KOPT-K1 (cell line): Measurements from ENCODE around the gene CCM2.

Source experiments
- H3K27ac ChIP-seq: fragments of 200-600 bp; sonication (generic); 2 replicates; pipeline ENCODE4 v1.5.1; 2016; ENCODE audit warnings: antibody characterized with exemption, mild to moderate bottlenecking, low read depth, low read length; ENCODE audit not compliant: poor library complexity, severe bottlenecking
- H3K36me3 ChIP-seq: fragments of 200-600 bp; sonication (generic); 2 replicates; pipeline ENCODE4 v1.5.1; 2017; ENCODE audit warnings: antibody characterized with exemption, mild to moderate bottlenecking, low read length, moderate library complexity; ENCODE audit not compliant: insufficient read depth
- H3K9me3 ChIP-seq: fragments of 200-600 bp; sonication (generic); 2 replicates; pipeline ENCODE4 v1.5.1; 2017; ENCODE audit warnings: antibody characterized with exemption, low read length, mild to moderate bottlenecking; ENCODE audit not compliant: insufficient read depth, poor library complexity, severe bottlenecking

The CCM2 gene

DNA sequence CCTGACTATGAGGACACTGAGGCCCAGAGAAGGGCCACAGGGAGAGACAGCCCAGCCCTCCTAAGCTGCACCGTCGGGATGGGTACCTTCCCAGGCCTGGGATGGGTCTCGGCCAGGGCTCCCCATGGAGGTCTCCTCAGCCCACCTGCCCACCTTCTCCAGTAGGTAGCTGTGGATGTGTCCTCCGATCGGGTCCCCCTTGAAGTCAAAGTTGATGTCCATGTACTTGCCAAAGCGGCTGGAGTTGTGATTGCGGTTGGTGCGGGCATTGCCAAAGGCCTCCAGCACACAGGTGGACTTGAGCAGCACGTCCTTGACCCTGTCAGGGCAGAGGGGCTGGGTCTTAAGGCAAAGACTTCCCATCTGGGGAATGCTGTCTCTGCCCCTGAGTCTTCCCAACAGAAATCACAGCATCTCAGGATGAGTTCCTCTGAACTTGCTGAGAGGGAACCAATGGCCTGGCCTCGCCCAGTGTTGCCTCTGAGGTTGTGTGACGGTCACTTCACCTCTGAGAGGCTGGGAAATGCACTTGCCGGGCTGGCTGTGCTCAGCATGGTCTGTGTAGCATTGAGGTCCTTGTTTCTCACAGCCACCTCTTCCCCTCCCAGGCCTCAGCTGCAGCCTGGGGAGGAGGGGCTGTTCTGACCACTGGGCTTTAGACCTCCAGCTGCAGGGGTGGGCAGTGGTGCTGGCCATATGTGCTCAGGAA, 24.5 kb upstream of the CCM2 start:
- peaks cover 77% of the 10 kb centered on the region for H3K36me3 ChIP-seq
- peak overlapping the region; percentile 99 for H3K27ac ChIP-seq
- H3K9me3 ChIP-seq = no peaks in the 10 kb centered on the region

DNA sequence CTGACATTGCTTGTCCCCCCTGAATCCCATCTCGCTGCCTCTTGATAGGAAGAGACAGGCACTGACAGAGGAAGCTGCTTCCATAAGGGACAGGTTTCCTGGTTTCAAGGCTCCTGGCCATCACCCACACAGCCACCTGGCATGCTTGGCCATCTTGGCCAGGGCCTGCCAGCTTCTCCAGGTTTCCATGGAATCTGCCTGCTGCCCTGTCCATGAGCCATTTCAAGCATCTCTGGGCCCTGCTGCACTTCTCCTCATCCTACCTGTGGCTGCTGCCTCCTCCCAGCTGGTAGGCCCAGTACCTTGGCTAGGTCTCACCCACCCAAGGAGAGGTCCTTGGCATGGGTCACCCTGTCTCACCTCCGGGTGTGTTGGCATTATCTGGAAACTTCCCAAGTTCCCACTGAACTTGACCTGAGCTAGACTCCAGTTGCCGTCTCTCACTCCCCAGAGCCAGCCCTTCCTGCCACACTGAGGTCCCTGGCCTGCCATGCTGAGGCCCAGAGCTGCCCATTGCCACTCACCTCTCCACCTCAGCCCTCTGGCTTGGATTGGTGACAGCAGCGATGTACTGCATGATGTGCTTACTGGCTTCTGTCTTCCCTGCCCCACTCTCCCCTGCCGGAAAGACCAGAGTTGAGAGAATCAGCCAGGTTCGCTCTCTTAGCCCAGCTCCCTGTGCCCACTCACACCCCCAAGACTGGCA, 23.8 kb upstream of the CCM2 start:
- Histone ChIP-seq H3K27ac (peak overlapping the region; percentile 99), H3K9me3 (no peaks in the 10 kb centered on the region), H3K36me3 (peaks cover 70% of the 10 kb centered on the region)

GRCh38 chr7:44976746-44977196, 23.2 kb upstream of the CCM2 start:
- Histone ChIP-seq H3K27ac (peak overlapping the region; percentile 99), H3K9me3 (no peaks in the 10 kb centered on the region), H3K36me3 (peaks cover 68% of the 10 kb centered on the region)

GRCh38 chr7:44977304-44977958, 22.6 kb upstream of the CCM2 start:
- peaks cover 67% of the 10 kb centered on the region for H3K36me3 ChIP-seq

DNA sequence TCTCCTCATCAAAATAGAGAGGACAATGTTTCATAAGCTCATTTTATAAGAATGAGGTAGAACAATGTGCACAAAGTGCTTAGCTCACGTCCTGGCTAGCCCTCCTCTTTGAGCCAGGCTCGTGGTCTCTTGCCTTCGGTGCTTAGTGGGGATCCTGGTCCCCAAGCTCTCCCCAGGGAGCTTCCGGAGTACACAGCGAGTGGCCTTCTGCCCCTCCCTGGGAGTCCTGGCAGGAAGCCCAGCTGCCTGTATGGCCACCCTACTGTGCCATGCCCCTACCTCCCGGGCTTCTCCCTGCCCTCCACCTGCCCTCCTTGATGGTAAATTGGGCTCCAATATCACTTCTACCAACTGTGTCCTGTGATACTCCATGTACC, 22.1 kb upstream of the CCM2 start:
- no peaks in the 10 kb centered on the region for H3K9me3 ChIP-seq
- H3K36me3 ChIP-seq = peaks cover 67% of the 10 kb centered on the region
- peak overlapping the region; percentile 99 for H3K27ac ChIP-seq

More at GRCh38 chr7:44977304-44977958, 22.6 kb upstream of the CCM2 start:
- no peaks in the 10 kb centered on the region for H3K9me3 ChIP-seq
- peak overlapping the region; percentile 99 for H3K27ac ChIP-seq

DNA sequence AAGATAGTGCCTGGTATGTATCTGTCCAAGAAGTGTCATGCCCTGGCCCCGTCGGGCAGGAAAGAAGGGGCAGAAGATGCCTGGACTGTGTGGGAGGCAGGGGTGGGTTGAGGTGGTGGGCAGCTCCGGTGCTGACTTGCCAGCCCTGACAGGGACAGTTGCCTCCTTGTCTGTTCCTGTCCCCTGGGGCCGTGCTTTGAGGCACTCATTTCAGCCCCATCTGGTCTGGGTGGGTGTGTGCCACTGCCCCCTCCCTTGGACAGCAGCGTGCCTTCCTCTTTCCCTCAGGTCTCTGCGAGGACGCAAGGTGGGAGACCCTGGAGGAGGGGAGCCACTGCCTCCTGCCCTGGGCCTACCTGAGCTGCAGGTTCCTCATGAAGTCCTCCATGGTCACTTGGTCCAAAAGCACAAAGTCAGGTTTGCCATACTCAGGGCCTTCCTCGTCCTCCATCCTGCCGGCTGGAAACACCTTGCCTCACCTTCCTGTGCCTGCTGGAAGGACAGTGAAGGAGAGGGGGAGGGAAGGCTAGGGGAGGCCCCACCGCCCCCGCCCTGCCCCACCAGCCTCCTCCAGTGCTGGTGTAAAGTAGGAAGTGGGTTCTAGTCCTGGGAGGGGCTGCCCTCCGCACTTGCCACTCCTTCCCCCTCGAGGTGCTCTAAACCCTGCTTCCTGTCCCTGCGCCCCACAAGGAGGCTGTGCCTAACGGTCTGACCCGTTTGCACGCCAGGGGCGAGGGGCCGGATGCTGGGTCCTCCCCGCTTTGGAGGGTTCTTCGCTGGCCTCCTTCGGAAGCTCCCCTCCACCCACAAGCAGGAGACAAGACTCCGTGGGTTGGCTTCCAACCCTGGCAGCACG, 21.3 kb upstream of the CCM2 start, which contains the start of gene MYO1G:
Gene MYO1G (minus strand): TSS at position 505 of the 856 bp plus-strand sequence. CDS start 54 bp downstream, at position 451.
- peaks cover 67% of the 10 kb centered on the region for H3K36me3 ChIP-seq
- peak within 1 kb of the TSS; percentile 99 for H3K27ac ChIP-seq
- no peaks in the 10 kb centered on the region for H3K9me3 ChIP-seq

- H3K36me3 ChIP-seq = peaks cover 67% of the 10 kb centered on the region
- peak overlapping the region; percentile 99 for H3K27ac ChIP-seq
Observed at GRCh38 chr7:44979481-44980392, 20.3 kb upstream of the CCM2 start.

GRCh38 chr7:44980393-44981034, 19.5 kb upstream of the CCM2 start:
- H3K9me3 ChIP-seq = no peaks in the 10 kb centered on the region
- H3K36me3 ChIP-seq = peaks cover 67% of the 10 kb centered on the region
- H3K27ac ChIP-seq = peak overlapping the region; percentile 99

More at GRCh38 chr7:44979481-44980392, 20.3 kb upstream of the CCM2 start:
- no peaks in the 10 kb centered on the region for H3K9me3 ChIP-seq

DNA sequence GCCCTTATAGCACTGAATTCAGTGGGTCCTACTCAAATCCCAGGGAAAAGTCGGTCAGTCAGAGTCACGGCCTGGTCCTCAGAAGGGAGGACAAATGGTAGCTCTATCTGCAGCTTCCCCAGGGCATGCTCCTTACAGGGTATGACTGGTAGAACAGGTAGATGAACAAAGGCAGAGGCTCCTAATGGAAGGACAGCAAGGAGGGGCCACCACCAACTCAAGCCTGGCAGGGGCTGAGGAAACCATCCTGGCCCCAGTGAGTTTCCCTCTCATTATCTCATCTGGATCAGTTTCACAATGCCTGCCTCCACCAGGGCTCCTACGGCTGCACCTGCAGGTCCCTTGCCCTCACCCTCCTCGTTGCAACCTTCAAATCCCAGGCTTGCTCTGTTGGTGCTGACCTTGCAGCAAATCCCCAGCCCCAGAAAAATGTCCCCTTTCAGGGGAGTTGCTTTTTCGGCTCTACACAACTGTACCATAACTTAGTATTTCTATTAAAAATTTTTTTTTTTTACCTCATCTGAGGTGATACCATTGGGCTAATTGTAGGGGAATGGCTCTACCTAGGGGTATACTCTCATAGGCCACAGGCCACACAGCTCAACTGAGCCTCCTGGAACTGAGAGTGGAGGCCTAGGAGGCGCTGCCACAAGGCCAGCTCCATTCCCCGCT, 18.8 kb upstream of the CCM2 start:
- Histone ChIP-seq H3K9me3 (no peaks in the 10 kb centered on the region), H3K27ac (peak overlapping the region; percentile 99), H3K36me3 (peaks cover 67% of the 10 kb centered on the region)

- Histone ChIP-seq H3K27ac (peak overlapping the region; percentile 21), H3K9me3 (no peaks in the 10 kb centered on the region), H3K36me3 (peaks cover 58% of the 10 kb centered on the region)
Observed at GRCh38 chr7:44982535-44982923, 17.5 kb upstream of the CCM2 start.

DNA sequence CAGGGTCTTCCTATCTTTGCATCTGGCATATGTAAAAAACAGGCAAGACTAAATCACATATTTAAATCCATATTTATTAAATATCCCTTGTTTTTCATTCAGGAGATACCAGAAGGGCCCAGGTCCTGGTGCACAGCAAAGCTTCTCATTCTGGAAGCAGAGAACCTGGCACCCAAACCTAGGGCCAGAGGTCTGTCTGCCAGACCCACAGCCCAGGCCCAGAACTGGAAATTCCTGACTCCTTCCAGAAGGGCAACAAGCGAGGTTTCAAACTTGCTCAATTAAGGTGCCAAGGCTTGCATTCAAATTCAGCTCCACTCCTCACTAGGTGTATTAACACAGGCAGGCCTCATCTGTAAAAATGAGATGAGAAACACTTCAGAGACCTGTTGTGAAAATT, 17.0 kb upstream of the CCM2 start:
- peak overlapping the region; percentile 95 for H3K27ac ChIP-seq
- no peaks in the 10 kb centered on the region for H3K9me3 ChIP-seq
- H3K36me3 ChIP-seq = peaks cover 53% of the 10 kb centered on the region

- Histone ChIP-seq H3K9me3 (no peaks in the 10 kb centered on the region), H3K36me3 (peaks cover 49% of the 10 kb centered on the region)
Observed at GRCh38 chr7:44983742-44984477, 16.1 kb upstream of the CCM2 start.

GRCh38 chr7:44984478-44984758, 15.6 kb upstream of the CCM2 start:
- Histone ChIP-seq H3K9me3 (no peaks in the 10 kb centered on the region), H3K36me3 (peaks cover 49% of the 10 kb centered on the region), H3K27ac (peak overlapping the region; percentile 95)

More at GRCh38 chr7:44983742-44984477, 16.1 kb upstream of the CCM2 start:
- H3K27ac ChIP-seq = peak overlapping the region; percentile 95
